NCI-H146 treated with DMSO at 0.1 percent for 48 hours (cell line): ENCODE results near the gene ANKS3.

Experiments
- DNase-seq: peaks from one replicate; lab custom pipeline; 2025; ENCODE audit not compliant: unreplicated experiment; lab: John Stamatoyannopoulos, UW

The ANKS3 gene

GRCh38 chr16:4686497-4687210, 47.4 kb downstream of the ANKS3 start:
- no peak for DNase-seq

DNA sequence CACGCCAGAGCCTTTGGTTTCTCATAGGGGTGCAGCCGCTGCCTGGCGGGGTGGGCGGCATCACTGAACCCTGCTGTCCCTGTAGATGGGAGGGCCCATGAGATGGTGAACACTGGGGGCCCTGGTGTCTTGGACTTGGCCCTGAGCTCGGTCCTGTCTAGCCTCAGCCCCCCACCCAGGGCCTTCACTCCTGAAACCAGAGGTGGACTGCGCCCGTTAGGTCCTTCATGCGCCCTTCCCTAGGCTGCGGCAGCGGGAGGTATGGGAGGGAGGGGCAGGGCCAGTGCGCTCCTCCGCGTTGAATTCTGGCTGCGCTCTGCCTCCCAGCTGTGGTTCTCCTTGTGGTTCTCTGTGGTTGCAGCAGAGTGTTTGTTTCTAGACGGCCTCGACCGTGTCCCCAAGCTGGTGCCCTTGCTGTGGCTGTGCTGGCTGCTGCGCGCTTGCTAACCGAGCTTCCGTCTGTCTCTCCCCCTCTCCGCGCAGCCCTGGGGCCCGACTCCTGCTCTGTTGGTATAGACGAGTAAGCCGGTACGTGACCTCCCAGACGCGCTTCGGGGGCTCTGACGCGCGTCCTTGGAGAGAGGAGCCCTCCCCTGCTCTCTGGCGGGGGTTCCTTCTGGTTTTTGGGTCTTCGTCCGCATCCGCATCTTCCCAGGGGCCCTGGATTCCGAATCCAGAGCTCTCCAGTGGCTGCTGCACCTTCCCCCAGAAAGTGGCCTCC, 48.1 kb downstream of the ANKS3 start:
- no peak for DNase-seq

DNA sequence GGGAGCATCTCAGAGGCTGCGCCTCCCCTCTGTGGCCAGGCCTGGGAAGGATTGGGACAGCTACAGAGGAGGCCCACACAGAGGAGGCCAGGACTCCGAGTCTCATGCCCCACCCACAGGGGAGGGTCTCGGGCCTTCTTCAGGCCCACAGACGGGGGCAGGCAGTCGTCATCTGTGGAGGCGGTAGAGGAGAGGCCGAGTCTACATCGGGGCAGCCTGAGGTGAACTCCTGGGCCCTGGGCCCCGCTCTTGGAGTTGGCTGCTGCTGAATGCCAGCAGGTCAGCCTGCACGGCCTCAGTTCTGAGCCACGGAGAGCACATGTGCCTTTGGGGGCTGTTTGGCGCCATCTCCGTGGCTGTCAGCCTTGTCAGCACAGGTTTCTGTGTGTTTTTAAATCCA, 48.8 kb downstream of the ANKS3 start:
- no peak for DNase-seq

GRCh38 chr16:4684763-4685162, 49.3 kb downstream of the ANKS3 start:
- no peak for DNase-seq

- DNase-seq = no peak
Observed at GRCh38 chr16:4684058-4684715, 49.9 kb downstream of the ANKS3 start.

DNA sequence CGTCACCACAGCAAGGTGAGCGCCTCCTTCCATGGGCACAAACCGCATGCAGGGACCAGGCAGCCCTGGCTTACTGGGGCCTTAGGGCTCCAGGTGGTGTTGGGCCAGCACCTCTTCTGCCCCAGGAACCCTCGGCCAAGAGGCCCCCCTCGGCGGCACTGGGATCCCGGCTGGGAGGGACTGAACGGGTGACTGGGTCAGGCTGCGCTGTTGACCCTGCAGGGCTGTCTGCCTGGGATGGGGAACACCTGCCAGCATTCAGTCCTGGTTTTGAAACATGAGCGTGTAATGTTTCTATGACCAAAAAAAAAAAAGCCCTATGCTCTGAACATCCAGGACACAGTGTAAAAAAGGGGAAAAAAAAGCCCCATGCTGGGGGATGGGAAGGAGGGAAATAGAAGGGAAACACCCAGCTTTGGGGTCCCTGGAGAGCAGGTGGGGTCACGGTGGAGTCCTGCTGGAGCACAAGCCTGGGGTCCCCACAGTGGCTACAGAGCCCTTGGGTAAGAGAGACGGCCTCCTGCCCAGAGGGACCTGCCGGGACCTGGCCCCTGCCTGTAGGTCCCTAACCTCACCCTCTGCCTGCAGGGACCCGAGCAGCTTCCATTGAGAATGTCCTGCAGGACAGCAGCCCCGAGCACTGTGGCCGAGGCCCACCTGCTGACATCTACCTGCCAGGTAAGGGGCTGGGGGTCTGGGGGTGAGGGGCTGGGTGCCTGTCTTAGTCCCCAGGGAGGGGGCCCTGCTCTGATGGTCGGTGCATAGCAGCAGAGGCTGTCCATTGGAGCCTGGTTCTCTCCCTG, 50.6 kb downstream of the ANKS3 start:
- no peak for DNase-seq

DNA sequence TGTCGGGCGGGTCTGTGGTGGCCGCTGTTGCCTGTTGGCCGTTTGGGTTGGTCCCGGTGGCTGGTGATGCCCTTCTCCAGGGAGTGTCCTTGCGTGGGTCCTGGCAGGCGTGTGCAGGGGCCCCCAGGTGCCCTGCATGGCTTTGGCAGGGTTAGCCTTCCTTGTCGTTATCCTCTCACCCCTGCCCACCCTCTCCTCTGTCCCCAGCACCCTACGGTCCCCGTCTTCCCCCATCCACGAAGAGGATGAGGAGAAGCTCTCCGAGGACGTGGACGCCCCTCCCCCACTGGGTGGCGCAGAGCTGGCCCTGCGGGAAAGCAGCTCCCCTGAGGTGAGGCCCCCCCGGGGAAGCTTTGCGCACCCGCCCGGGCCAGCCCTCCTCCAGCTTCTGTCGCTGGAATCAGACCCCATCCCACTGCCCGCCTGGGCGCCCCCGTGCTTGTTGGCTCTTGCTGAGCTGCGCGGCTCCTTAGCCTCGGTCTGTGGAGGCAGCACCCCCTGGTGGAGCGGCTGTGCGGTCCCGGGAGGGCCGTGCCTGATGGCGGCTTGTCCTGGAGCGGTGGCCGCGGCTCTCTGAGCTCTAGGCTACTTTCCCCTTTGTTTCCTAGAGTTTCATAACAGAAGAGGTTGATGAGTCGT, 51.3 kb downstream of the ANKS3 start:
- no peak for DNase-seq

DNA sequence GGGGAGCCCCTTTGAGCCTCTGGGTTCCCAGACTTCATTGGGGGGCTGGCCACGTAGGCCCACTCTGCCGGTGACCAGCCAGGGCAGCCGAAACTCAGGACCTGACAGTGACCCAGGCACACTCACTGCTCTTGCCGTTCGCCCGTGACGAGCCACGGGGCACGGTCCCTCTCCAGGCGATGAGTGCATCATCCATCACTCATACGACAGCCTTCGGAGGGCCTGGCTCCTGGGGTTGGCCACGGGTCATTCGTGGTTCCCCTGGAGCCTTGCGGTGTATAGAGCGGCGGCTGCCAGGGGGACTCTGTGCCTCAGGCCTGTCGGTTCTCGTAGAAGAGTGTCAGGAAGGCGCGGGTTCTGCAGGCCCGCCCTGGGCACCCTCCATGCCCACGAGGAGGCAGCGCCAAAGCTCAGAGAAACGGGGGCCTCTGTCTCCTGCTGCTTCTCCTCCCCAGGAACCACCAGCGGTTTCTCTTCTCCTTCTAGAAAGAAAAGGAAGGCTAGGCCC, 51.9 kb downstream of the ANKS3 start:
- no peak for DNase-seq

DNA sequence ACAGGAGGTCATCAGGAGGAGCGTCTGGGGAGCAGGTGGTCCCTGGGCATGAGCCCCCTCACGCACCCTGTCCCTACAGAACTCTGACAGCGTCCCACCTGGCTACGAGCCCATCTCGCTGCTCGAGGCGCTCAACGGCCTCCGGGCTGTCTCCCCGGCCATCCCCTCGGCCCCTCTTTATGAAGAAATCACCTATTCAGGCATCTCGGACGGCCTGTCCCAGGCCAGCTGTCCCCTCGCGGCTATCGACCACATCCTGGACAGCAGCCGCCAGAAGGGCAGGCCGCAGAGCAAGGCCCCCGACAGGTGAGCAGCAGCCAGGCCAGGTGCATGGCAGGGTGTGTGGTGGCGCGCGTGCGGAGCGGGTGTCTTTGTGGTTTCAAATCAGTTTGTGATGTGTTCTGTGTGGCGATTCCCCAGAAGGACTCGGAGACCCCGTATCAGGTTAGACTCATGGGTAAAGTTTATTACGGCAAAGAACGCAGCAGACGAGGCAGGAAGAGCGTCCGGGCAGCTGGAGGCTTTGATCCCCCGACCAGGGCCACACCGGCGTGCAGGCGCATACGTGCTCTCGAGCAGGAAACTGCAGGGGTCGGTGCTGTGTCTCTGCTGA, 52.5 kb downstream of the ANKS3 start:
- no peak for DNase-seq

- no peak for DNase-seq
Observed at GRCh38 chr16:4680673-4681470, 53.2 kb downstream of the ANKS3 start.

DNA sequence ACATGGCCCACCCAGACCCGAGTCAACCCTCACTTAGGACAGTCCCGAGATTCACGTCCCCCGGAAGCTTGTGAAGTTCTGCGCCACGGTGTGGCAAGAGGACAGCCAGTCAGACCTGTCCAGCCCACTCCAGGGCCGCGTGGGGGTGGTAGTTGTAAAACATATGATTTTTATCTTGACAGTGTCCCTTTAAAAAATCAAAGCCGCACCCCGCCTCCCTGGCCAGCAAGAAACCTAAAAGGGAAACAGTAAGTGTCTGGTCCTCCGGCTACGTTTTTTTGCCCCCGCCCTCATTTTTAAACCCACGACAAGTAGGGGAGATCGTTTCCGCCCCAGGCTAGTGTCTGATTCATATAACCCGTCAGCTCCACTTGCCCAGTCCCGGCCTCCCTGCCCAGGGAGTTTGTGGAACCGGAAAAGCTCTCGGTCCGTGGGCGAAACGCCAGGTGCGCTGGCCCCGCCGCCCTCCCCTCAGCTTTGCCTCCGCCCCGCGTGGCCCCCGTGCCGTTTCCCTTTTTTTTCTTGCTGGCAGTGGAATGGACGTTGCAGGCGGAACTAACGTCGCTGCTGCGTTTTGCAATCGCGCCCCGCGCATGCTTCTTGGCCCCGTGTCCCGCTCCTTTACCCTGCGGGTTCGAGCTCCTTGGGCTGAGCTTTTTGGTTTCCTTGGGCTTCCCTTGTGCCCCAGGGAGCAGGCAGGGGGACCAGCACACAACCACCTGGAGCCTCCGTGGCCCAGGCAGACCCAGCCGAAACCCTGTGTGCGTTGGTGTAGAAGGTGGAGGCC, 54.0 kb downstream of the ANKS3 start:
- DNase-seq = no peak

DNA sequence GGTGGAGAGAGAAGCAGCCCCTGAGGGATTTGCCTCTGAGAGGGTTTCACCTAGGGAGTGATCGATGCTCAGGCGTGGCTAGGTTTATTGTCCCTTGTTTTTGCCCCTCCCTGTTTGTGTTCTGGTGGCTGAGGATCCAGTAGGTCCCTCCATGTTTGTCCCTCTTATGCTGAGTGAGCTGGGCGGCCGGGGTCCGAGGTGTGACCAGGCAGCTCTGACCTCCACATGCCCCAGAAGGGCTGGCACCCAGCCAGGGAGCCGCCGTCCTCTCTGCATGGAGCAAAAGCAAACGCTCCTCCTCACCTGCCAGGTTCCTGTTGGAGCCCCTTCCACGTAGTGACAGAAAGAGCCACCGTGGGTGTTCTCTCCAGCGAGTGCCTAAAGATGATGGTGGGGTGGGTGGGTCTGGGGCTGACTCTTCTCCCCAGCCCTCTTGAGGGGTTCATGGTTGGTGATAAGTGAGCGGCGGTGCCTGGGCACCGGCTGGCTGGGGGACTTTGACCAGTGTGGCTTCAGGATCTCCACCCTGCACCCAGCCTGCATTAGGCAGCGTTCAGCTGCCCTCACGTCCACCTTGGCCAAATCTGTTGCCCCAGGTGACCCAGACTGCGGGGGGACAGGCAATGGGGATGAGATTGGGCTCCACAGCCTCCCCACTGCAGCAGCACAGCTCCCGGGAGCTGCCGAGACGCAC, 54.8 kb downstream of the ANKS3 start:
- no peak for DNase-seq

DNA sequence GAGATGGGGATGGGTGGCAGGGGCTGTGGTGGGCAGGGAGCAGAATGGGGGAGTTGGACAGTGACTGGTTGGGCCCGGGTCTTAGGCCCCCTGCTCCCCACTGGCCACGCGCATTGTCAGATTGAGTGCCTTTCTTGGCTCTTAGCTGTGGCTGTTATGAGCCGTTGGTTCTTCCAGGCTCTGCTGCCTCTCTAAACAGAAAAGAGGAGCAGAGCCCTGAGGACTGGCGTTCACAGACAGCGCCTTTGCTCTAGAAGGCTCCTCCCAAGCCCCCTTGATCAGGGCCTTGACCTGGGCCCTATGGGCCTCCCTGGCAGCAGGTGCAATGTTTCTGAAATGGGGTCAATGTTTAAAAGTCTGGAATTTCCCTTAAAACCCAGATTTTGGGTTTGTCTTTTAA, 55.5 kb downstream of the ANKS3 start:
- no peak for DNase-seq

GRCh38 chr16:4677994-4678393, 56.1 kb downstream of the ANKS3 start:
- no peak for DNase-seq

DNA sequence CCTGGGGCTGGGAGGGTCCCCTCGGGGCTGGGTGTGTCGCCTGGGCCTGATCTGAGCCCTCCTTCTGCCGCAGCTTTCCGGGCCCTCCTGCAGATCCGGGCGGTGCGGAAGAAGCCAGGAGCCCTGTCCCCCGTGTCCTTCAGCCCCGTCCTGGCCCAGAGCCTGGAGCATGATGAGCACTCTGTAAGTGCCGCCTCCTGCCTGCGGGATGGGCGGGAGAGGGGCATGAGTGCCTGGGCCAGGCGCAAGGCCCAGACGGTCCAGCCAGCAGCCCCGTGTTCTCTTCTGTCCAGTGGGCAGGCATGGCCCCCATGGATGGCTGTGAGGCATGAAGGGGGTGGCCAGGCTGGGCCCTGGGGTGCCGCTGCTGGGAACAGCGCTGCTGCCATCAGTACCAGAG, 56.7 kb downstream of the ANKS3 start:
- DNase-seq = no peak

GRCh38 chr16:4676831-4677230, 57.2 kb downstream of the ANKS3 start:
- no peak for DNase-seq

GRCh38 chr16:4675864-4676786, 57.9 kb downstream of the ANKS3 start:
- DNase-seq = no peak
